ENCODE measurements around the gene RHOT1. TPM values are rescaled to one million over a fixed set of nuclear protein-coding genes. Genes with fewer than 3 reads are reported as not detected.

Gene RHOT1
- total RNA-seq, 4 donors from 2014 or later: 60.8 to 97.6 (median 72.7) TPM

DNA sequence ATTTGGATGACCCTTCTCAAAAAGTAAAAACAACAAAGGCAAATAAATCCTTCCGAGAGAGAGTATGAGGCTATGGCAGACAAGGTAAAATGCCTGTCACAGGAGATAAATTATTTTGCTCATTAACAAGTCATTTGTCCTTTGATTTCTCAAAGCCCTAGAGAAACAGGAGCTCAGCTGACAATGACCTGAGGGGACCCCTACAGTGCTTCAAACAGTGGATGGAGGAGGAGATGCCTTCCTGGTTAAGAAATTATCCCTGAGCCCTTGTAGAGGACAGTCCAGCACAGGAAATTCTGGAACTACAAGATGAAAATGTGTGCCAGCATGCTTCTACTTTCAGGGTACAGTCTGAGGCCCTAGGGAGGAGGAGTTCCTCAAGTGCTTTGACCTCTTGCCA is 99.3 kb downstream of the RHOT1 start:
- TF ChIP-seq POLR2A (IDR thresholded peaks at IDR 0.05): no peak
- TF ChIP-seq, protein P1, sequence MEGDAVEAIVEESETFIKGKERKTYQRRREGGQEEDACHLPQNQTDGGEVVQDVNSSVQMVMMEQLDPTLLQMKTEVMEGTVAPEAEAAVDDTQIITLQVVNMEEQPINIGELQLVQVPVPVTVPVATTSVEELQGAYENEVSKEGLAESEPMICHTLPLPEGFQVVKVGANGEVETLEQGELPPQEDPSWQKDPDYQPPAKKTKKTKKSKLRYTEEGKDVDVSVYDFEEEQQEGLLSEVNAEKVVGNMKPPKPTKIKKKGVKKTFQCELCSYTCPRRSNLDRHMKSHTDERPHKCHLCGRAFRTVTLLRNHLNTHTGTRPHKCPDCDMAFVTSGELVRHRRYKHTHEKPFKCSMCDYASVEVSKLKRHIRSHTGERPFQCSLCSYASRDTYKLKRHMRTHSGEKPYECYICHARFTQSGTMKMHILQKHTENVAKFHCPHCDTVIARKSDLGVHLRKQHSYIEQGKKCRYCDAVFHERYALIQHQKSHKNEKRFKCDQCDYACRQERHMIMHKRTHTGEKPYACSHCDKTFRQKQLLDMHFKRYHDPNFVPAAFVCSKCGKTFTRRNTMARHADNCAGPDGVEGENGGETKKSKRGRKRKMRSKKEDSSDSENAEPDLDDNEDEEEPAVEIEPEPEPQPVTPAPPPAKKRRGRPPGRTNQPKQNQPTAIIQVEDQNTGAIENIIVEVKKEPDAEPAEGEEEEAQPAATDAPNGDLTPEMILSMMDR (IDR thresholded peaks at IDR 0.05): no peak
- DNase-seq (ENCODE audit: low spot score in 2 of 2): peak in 1 of 2 donors; percentile 2
- intact Hi-C loops (cut with DNase I; ENCODE audit: low total_unique reads): no loop called here
- 91% methylated on average over 1 of the region's 1 CpG for WGBS, 2 donors
- H3K4me3 ChIP-seq (ENCODE audit: low read depth, poor library complexity, severe bottlenecking): no peak overlapping the region

DNA sequence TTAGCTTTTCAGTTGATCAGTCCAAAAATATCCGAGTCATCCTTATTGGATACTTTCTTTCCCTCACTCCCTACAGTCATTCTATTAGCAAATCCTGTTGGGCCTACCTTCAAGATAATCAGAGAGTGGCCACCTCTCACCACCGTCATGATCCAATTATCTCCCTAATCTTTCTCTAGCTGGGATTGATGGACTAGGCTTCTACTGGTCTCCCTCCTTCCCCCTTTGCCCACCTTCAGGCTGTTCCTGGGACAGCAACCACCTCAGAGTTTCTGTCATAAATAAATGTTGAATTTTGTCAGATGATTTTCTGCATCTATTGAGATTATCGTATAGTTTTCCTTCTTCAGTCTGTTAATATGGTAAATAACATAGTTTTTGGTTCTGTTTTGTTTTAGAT is 107.2 kb downstream of the RHOT1 start:
- H3K4me3 ChIP-seq (ENCODE audit: low read depth, poor library complexity, severe bottlenecking): no peak overlapping the region
- no peak for TF ChIP-seq POLR2A (IDR thresholded peaks at IDR 0.05)
- TF ChIP-seq, protein P1 (IDR thresholded peaks at IDR 0.05): no peak
- 90 to 94% methylated on average over 3 of the region's 3 CpGs for WGBS, 2 donors
- no peak for DNase-seq (ENCODE audit: low spot score in 2 of 2)
- intact Hi-C loops (cut with DNase I; ENCODE audit: low total_unique reads): no loop called here

DNA sequence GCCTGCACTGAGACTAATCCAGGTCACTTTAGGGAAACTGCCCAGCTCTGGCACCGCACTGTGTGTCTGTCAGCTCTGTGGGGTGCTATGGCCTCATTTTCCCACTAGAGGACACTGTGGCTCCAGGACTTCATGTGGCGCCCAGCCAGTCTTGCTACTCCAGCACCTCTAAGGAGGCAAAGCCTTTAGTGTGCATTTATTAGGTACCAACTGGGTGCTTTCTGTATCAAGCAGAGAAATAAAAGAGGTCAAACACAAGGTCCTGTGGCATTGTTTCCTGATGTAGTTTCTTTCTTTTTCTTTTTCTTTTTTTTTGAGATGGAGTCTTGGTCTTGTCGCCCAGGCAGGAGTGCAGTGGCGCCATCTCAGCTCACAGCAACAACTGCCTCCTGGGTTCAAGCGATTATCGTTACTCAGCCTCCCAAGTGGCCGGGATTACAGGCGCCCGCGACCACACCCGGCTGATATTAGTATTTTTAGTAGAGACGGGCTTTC is 110.9 kb downstream of the RHOT1 start:
- intact Hi-C loops (cut with DNase I; ENCODE audit: low total_unique reads): loop anchor here (5.0 kb wide), 1 partner anchor 64 kb away; no protein-coding TSS in a partner anchor
- TF ChIP-seq, protein P1 (IDR thresholded peaks at IDR 0.05): peak in 1 of 3 donors; percentile 88
- no peak for TF ChIP-seq POLR2A (IDR thresholded peaks at IDR 0.05)
- 55 to 60% methylated on average over 12 of the region's 12 CpGs for WGBS, 2 donors
- no peak overlapping the region for H3K4me3 ChIP-seq (ENCODE audit: low read depth, poor library complexity, severe bottlenecking)
- DNase-seq (ENCODE audit: low spot score in 2 of 2): peak; percentile 72 to 95

DNA sequence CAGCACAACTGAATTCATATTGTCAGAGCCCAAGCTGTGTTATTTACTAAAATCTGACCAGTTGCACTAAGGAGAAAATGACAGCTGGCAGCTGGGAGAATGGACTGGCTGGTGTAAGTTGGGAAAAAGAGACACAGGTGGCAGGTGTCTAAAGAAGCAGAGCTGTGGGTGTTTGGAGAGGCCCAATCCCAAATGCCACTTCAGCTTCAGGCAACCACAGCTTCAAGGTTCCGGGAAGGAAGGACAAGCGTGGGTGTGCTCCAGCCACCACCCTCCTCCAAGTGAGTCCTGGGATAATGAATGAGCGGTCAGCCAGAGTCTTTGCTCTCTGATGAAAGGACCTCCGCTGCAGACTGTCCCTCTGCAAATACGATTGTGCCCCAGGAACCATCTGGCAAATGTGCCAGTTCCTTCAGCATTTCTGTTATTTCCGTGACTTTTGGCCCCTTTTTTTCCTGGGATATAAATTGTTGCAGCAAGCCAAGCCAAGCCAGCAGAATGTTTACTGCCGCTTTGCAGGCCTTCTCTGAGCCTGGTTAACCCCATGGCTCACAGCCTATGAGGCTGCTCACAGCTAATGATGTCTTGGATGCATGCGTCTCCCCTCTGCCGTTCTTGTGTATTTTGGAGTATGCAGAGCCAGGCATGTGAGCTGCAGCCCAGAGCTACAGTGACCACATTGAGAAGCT is 113.9 kb downstream of the RHOT1 start:
- TF ChIP-seq, protein P1 (IDR thresholded peaks at IDR 0.05): no peak
- no peak for TF ChIP-seq POLR2A (IDR thresholded peaks at IDR 0.05)
- WGBS, 2 donors: 72 to 75% methylated on average over 9 of the region's 9 CpGs
- H3K4me3 ChIP-seq (ENCODE audit: low read depth, poor library complexity, severe bottlenecking): no peak overlapping the region
- no peak for DNase-seq (ENCODE audit: low spot score in 2 of 2)
- intact Hi-C loops (cut with DNase I; ENCODE audit: low total_unique reads): no loop called here

DNA sequence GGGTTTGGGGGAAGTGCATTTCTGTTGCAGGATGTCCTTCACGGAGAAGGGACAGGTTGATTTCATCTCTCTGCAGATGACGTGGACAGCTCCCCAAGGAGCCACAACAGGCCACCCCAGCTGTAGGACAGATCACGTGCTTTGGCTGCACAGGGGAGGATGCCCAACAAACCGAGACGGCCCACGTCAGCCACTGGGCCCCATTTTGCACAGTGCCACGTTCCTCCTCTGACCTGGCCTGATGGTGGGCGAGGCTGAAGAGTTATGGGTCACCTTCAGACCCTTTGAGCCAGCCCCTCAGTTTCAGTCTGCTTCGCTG is 114.4 kb downstream of the RHOT1 start:
- intact Hi-C loops (cut with DNase I; ENCODE audit: low total_unique reads): no loop called here
- DNase-seq (ENCODE audit: low spot score in 2 of 2): no peak
- 76 to 77% methylated on average over 7 to 9 of the region's 9 CpGs for WGBS, 2 donors
- TF ChIP-seq, protein P1 (IDR thresholded peaks at IDR 0.05): no peak
- TF ChIP-seq POLR2A (IDR thresholded peaks at IDR 0.05): no peak
- H3K4me3 ChIP-seq (ENCODE audit: low read depth, poor library complexity, severe bottlenecking): no peak overlapping the region

Measured in lower leg skin (tissue), 4 donors.